ENCODE data around the gene TUBAL3. TPM values are rescaled to one million over a fixed set of nuclear protein-coding genes. Genes with fewer than 3 reads are reported as not detected.

Gene TUBAL3
- total and polyA plus RNA-seq, 2 donors (not counting 3 experiments of a cell fraction or from before 2014, with no cell fraction given): not detected

DNA sequence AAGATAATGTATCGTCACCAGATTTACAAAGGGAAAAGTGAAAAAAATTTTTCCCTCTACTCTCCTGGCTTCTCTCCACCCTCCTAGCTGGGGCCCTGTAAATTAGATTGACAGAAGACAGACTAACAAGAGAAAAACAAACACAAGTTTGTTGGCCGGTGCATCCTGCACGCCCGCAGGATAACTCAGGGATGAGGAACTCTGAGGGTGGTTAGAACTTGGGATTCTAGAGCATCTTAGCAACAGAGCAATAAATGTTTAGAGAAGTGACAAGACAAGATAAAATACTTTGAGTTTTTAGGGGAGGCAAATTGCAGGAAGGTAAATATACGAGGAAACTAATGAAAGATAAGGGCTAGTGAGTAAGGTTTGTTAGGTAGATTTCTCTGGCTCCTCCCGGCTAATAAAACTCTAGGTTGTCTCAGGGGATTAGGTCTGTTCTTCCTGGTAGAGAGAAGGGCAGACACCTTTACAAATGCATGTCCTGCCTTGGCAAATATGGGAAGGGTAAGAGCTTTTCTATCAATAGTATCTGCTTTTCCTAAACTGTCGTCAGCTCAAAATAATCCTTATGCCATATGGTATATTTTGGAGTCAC lies 44.2 kb downstream of the TUBAL3 start:
- peaks cover 4 to 22% of the 10 kb centered on the region in 2 experiments for H3K27me3 ChIP-seq (ENCODE audit: control insufficient read depth in 2 of 2, insufficient read depth in 2 of 2, low read length in 2 of 2)
- TF ChIP-seq EZH2 (IDR thresholded peaks at IDR 0.05; ENCODE audit: borderline replicate concordance, low read depth, low read length, severe bottlenecking): no peak
- TF ChIP-seq FOS (IDR thresholded peaks at IDR 0.05; ENCODE audit: borderline replicate concordance, insufficient read depth, low read length): no peak
- TF ChIP-seq MAX (IDR thresholded peaks at IDR 0.05; ENCODE audit: insufficient read depth, insufficient read length): no peak
- no peak for TF ChIP-seq GATA2 (IDR thresholded peaks at IDR 0.05; ENCODE audit: insufficient read depth, insufficient read length, low read depth, low read length)
- TF ChIP-seq, protein P1, sequence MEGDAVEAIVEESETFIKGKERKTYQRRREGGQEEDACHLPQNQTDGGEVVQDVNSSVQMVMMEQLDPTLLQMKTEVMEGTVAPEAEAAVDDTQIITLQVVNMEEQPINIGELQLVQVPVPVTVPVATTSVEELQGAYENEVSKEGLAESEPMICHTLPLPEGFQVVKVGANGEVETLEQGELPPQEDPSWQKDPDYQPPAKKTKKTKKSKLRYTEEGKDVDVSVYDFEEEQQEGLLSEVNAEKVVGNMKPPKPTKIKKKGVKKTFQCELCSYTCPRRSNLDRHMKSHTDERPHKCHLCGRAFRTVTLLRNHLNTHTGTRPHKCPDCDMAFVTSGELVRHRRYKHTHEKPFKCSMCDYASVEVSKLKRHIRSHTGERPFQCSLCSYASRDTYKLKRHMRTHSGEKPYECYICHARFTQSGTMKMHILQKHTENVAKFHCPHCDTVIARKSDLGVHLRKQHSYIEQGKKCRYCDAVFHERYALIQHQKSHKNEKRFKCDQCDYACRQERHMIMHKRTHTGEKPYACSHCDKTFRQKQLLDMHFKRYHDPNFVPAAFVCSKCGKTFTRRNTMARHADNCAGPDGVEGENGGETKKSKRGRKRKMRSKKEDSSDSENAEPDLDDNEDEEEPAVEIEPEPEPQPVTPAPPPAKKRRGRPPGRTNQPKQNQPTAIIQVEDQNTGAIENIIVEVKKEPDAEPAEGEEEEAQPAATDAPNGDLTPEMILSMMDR (IDR thresholded peaks at IDR 0.05; ENCODE audit: extremely low read depth in 1 of 2, insufficient read depth in 1 of 2, low read depth in 1 of 2, low read length in 2 of 2): no peak
- TF ChIP-seq POLR2A (IDR thresholded peaks at IDR 0.05; ENCODE audit: low read depth, low read length): no peak
- TF ChIP-seq MYC (IDR thresholded peaks at IDR 0.05; ENCODE audit: low read depth, low read length): no peak
- TF ChIP-seq POLR2AphosphoS5 (IDR thresholded peaks at IDR 0.05; ENCODE audit: insufficient read depth, low read depth, low read length): no peak
- TF ChIP-seq JUN (IDR thresholded peaks at IDR 0.05; ENCODE audit: borderline replicate concordance, insufficient read depth, insufficient read length, low read depth): no peak
- H3K27ac ChIP-seq (ENCODE audit: insufficient read depth, low read depth, low read length): no peak overlapping the region
- intact Hi-C loops (cut with micrococcal nuclease): no loop called here
- DNase-seq (ENCODE audit: low read depth, low spot score) (no peak), FAIRE-seq (no peak)
- ChIA-PET CTCF (interaction anchor here (1.0 kb wide), 1 partner anchor 17 kb away, joined by 4 read pairs; no protein-coding TSS in a partner anchor), POLR2A (no interaction called here)
- H2AFZ ChIP-seq (ENCODE audit: low read depth, low read length): no peak overlapping the region
- no peak overlapping the region for H3K9ac ChIP-seq (replicated peaks; ENCODE audit: extremely low read depth, insufficient read depth, low read length)
- no peaks in the 10 kb centered on the region for H3K36me3 ChIP-seq (ENCODE audit: control insufficient read depth in 2 of 2, extremely low read depth in 1 of 2, insufficient read depth in 2 of 2, low read length in 2 of 2)
- H3K4me3 ChIP-seq (replicated peaks in 1 of 3; ENCODE audit: insufficient read depth in 1 of 3, low read depth in 1 of 3, low read length in 3 of 3): no peak overlapping the region
- no peaks in the 10 kb centered on the region for H3K9me1 ChIP-seq (replicated peaks; ENCODE audit: control insufficient read depth, extremely low read depth, insufficient read depth, low read length)
- no TSS peak for BruUV-seq (replicated peaks)
- no peak overlapping the region for H3K4me2 ChIP-seq (ENCODE audit: insufficient read depth, low read length)
- no peaks in the 10 kb centered on the region for H3K4me1 ChIP-seq (ENCODE audit: control insufficient read depth, extremely low read depth, insufficient read depth, low read length)
- H3K79me2 ChIP-seq (ENCODE audit: control insufficient read depth, insufficient read depth, low read length): no peaks in the 10 kb centered on the region
- H4K20me1 ChIP-seq (replicated peaks; ENCODE audit: control insufficient read depth, extremely low read depth, insufficient read depth, low read length): no peaks in the 10 kb centered on the region
- no peaks in the 10 kb centered on the region for H3K9me3 ChIP-seq (replicated peaks; ENCODE audit: control insufficient read depth, insufficient read depth, low read length)
- dilution Hi-C loops (cut with MboI; ENCODE audit: extremely low pct_ligation_motif_present, low sequenced_read_pairs): no loop called here

Measured in endothelial cell of umbilical vein (primary cell).